ENCODE results near the gene AHSG. TPM values are rescaled to one million over a fixed set of nuclear protein-coding genes. Genes with fewer than 3 reads are reported as not detected.
"Not testable (repeated sequence)": the region's sequence is repeated elsewhere in the genome, so short reads cannot be mapped to it uniquely, and the experiment has no call there.

AHSG gene
- not detected for total RNA-seq

- Histone ChIP-seq H3K9me3 (ENCODE audit: low read depth, low read length) (no peaks in the 10 kb centered on the region), H3K27me3 (ENCODE audit: insufficient read depth, low read length) (peaks cover 21% of the 10 kb centered on the region), H3K4me3 (ENCODE audit: low read length) (no peak within 1 kb of the TSS), H3K4me1 (ENCODE audit: insufficient read depth, low read length) (peaks cover 15% of the 10 kb centered on the region)
Measured at GRCh38 chr3:186612721-186613636, at the start of gene AHSG. Gene AHSG, plus strand, starts transcription at chr3:186613060. Its CDS starts 82 bp downstream, at chr3:186613142.

GRCh38 chr3:186564586-186564985 is 48.3 kb upstream of the AHSG start:
- no peak overlapping the region for H3K4me3 ChIP-seq (ENCODE audit: low read length)
- no peaks in the 10 kb centered on the region for H3K27me3 ChIP-seq (ENCODE audit: insufficient read depth, low read length)
- H3K9me3 ChIP-seq (ENCODE audit: low read depth, low read length), result no peaks in the 10 kb centered on the region
- H3K4me1 ChIP-seq (ENCODE audit: insufficient read depth, low read length), result peaks cover 30% of the 10 kb centered on the region

GRCh38 chr3:186566772-186567071 is 46.1 kb upstream of the AHSG start:
- Histone ChIP-seq H3K4me1 (ENCODE audit: insufficient read depth, low read length) (peaks cover 42% of the 10 kb centered on the region), H3K4me3 (ENCODE audit: low read length) (peak overlapping the region; percentile 96), H3K27me3 (ENCODE audit: insufficient read depth, low read length) (no peaks in the 10 kb centered on the region), H3K9me3 (ENCODE audit: low read depth, low read length) (no peaks in the 10 kb centered on the region)

- Histone ChIP-seq H3K4me3 (ENCODE audit: low read length) (peak within 1 kb of the TSS; percentile 96), H3K4me1 (ENCODE audit: insufficient read depth, low read length) (peaks cover 41% of the 10 kb centered on the region), H3K9me3 (ENCODE audit: low read depth, low read length) (no peaks in the 10 kb centered on the region), H3K27me3 (ENCODE audit: insufficient read depth, low read length) (no peaks in the 10 kb centered on the region)
Measured at GRCh38 chr3:186567072-186567921, 45.6 kb upstream of the AHSG start, which contains the start of gene TBCCD1. Gene TBCCD1, minus strand, starts transcription at chr3:186567339. Its CDS starts 3,010 bp downstream, at chr3:186564329.

- not testable (repeated sequence) for H3K4me3 ChIP-seq (ENCODE audit: low read length); H3K9me3 ChIP-seq (ENCODE audit: low read depth, low read length); H3K27me3 ChIP-seq (ENCODE audit: insufficient read depth, low read length)
- peaks cover 39% of the 10 kb centered on the region for H3K4me1 ChIP-seq (ENCODE audit: insufficient read depth, low read length)
Measured at GRCh38 chr3:186569361-186569760, 43.5 kb upstream of the AHSG start.

GRCh38 chr3:186569779-186570095 is 43.1 kb upstream of the AHSG start:
- peaks cover 39% of the 10 kb centered on the region for H3K4me1 ChIP-seq (ENCODE audit: insufficient read depth, low read length)
- H3K4me3 ChIP-seq (ENCODE audit: low read length), result peak overlapping the region; percentile 73

GRCh38 chr3:186570096-186570940 is 42.5 kb upstream of the AHSG start, which contains the start of gene DNAJB11:
Gene DNAJB11, plus strand, starts transcription at chr3:186570720. Its CDS starts 178 bp downstream, at chr3:186570898.
- Histone ChIP-seq H3K4me3 (ENCODE audit: low read length) (peak within 1 kb of the TSS; percentile 73), H3K9me3 (ENCODE audit: low read depth, low read length) (no peaks in the 10 kb centered on the region), H3K27me3 (ENCODE audit: insufficient read depth, low read length) (no peaks in the 10 kb centered on the region), H3K4me1 (ENCODE audit: insufficient read depth, low read length) (peaks cover 39% of the 10 kb centered on the region)

More at GRCh38 chr3:186569779-186570095, 43.1 kb upstream of the AHSG start:
- H3K9me3 ChIP-seq (ENCODE audit: low read depth, low read length), result no peaks in the 10 kb centered on the region
- H3K27me3 ChIP-seq (ENCODE audit: insufficient read depth, low read length), result no peaks in the 10 kb centered on the region

GRCh38 chr3:186570941-186571643 is 41.8 kb upstream of the AHSG start:
- peaks cover 36% of the 10 kb centered on the region for H3K4me1 ChIP-seq (ENCODE audit: insufficient read depth, low read length)
- H3K27me3 ChIP-seq (ENCODE audit: insufficient read depth, low read length), result no peaks in the 10 kb centered on the region
- no peaks in the 10 kb centered on the region for H3K9me3 ChIP-seq (ENCODE audit: low read depth, low read length)
- peak overlapping the region; percentile 73 for H3K4me3 ChIP-seq (ENCODE audit: low read length)

- Histone ChIP-seq H3K4me1 (ENCODE audit: insufficient read depth, low read length) (peaks cover 31% of the 10 kb centered on the region), H3K27me3 (ENCODE audit: insufficient read depth, low read length) (no peaks in the 10 kb centered on the region), H3K9me3 (ENCODE audit: low read depth, low read length) (no peaks in the 10 kb centered on the region), H3K4me3 (ENCODE audit: low read length) (no peak overlapping the region)
Measured at GRCh38 chr3:186571644-186572013, 41.2 kb upstream of the AHSG start.

- Histone ChIP-seq H3K4me3 (ENCODE audit: low read length) (no peak overlapping the region), H3K9me3 (ENCODE audit: low read depth, low read length) (no peaks in the 10 kb centered on the region), H3K27me3 (ENCODE audit: insufficient read depth, low read length) (no peaks in the 10 kb centered on the region)
Measured at GRCh38 chr3:186577521-186577920, 35.3 kb upstream of the AHSG start.

GRCh38 chr3:186580785-186581184 is 32.1 kb upstream of the AHSG start:
- H3K4me1 ChIP-seq (ENCODE audit: insufficient read depth, low read length), result no peaks in the 10 kb centered on the region

More at GRCh38 chr3:186577521-186577920, 35.3 kb upstream of the AHSG start:
- H3K4me1 ChIP-seq (ENCODE audit: insufficient read depth, low read length), result no peaks in the 10 kb centered on the region

GRCh38 chr3:186582541-186582940 is 30.3 kb upstream of the AHSG start:
- no peaks in the 10 kb centered on the region for H3K4me1 ChIP-seq (ENCODE audit: insufficient read depth, low read length)

More at GRCh38 chr3:186580785-186581184, 32.1 kb upstream of the AHSG start:
- no peaks in the 10 kb centered on the region for H3K9me3 ChIP-seq (ENCODE audit: low read depth, low read length)
- no peaks in the 10 kb centered on the region for H3K27me3 ChIP-seq (ENCODE audit: insufficient read depth, low read length)
- H3K4me3 ChIP-seq (ENCODE audit: low read length), result no peak overlapping the region

GRCh38 chr3:186583831-186584230 is 29.0 kb upstream of the AHSG start:
- H3K27me3 ChIP-seq (ENCODE audit: insufficient read depth, low read length), result no peaks in the 10 kb centered on the region
- no peak overlapping the region for H3K4me3 ChIP-seq (ENCODE audit: low read length)
- H3K4me1 ChIP-seq (ENCODE audit: insufficient read depth, low read length), result no peaks in the 10 kb centered on the region
- H3K9me3 ChIP-seq (ENCODE audit: low read depth, low read length), result no peaks in the 10 kb centered on the region

More at GRCh38 chr3:186582541-186582940, 30.3 kb upstream of the AHSG start:
- Histone ChIP-seq H3K4me3 (ENCODE audit: low read length) (no peak overlapping the region), H3K9me3 (ENCODE audit: low read depth, low read length) (no peaks in the 10 kb centered on the region), H3K27me3 (ENCODE audit: insufficient read depth, low read length) (no peaks in the 10 kb centered on the region)

- H3K9me3 ChIP-seq (ENCODE audit: low read depth, low read length); H3K4me1 ChIP-seq (ENCODE audit: insufficient read depth, low read length); H3K4me3 ChIP-seq (ENCODE audit: low read length); H3K27me3 ChIP-seq (ENCODE audit: insufficient read depth, low read length): not testable (repeated sequence)
Measured at GRCh38 chr3:186586245-186586644, 26.6 kb upstream of the AHSG start.
